A549 (cell line): Measurements from ENCODE around the gene UGT1A7. TPM values are rescaled to one million over a fixed set of nuclear protein-coding genes. Genes with fewer than 3 reads are reported as not detected.

ENCODE experiments used
- ATAC-seq, 2 experiments: fragments of 200-7000 bp in 1 of 2; fragments of >200 bp in 1 of 2; cut with Nextera tagmentation in 1 of 2; cut with Tn5 transposase in 1 of 2; 3 replicates each; pipeline versions ENCODE4 v1.8.0 to v1.9.1; 2018 to 2020; ENCODE audit warnings: mild to moderate bottlenecking in 1 of 2, moderate library complexity in 1 of 2
- CTCF ChIA-PET: fragments of 300-600 bp; sonication (Branson Sonifier 250); formaldehyde crosslinking; extraction: SDS; loops from one replicate; lab custom pipeline; 2021; ENCODE audit warnings: antibody characterized with exemption, inconsistent platforms; lab: Yijun Ruan, JAX
- POLR2A ChIA-PET: fragments of 350-600 bp; formaldehyde crosslinking; extraction: SDS; loops from one replicate; lab custom pipeline; 2021; ENCODE audit warnings: antibody characterized with exemption, inconsistent platforms; lab: Yijun Ruan, JAX
- DNase-seq, 2 experiments: peaks; one replicate each; pipeline versions ENCODE4 v3.0.0 to v3.0.0-alpha.2; 2011 to 2016; ENCODE audit warnings: low read depth in 1 of 2, low spot score in 1 of 2
- FAIRE-seq: peaks from 2 replicates; lab custom pipeline; 2011; peaks lifted over from hg19 to GRCh38; lab: Jason Lieb, UNC
- H3K27ac ChIP-seq, 2 experiments: fragments of >200 bp; sonication (Bioruptor Twin); formaldehyde crosslinking; 3 replicates each; pipeline ENCODE4 v1.5.1; 2016 to 2017
- H3K4me1 ChIP-seq: fragments of >200 bp; sonication (Bioruptor Twin); formaldehyde crosslinking; 3 replicates; pipeline ENCODE4 v1.6.1; 2016
- H3K4me2 ChIP-seq: fragments of >200 bp; sonication (Bioruptor Twin); formaldehyde crosslinking; 3 replicates; pipeline ENCODE4 v1.6.1; 2016
- H3K4me3 ChIP-seq: fragments of >200 bp; sonication (Bioruptor Twin); formaldehyde crosslinking; 3 replicates; pipeline ENCODE4 v1.5.1; 2016
- H3K9me3 ChIP-seq: fragments of >200 bp; sonication (Bioruptor Twin); formaldehyde crosslinking; 3 replicates; pipeline ENCODE4 v1.6.1; 2016
- BCL3 ChIP-seq: fragments of >200 bp; sonication (Bioruptor Twin); formaldehyde crosslinking; IDR thresholded peaks from 3 replicates; pipeline ENCODE4 v1.6.1; 2016
- BHLHE40 ChIP-seq: IDR thresholded peaks from 2 replicates; pipeline ENCODE4 v1.6.1; 2012; ENCODE audit warnings: low read depth, low read length, inconsistent platforms
- CBX2 ChIP-seq: fragments of 200-600 bp; sonication (generic); IDR thresholded peaks from 2 replicates; pipeline ENCODE4 v1.6.1; 2016; ENCODE audit warnings: low read depth, mild to moderate bottlenecking, borderline replicate concordance
- CHD4 ChIP-seq: fragments of 200-600 bp; sonication (generic); IDR thresholded peaks from 2 replicates; pipeline ENCODE4 v1.6.1; 2016; ENCODE audit warnings: antibody characterized with exemption, mild to moderate bottlenecking, borderline replicate concordance
- FOSL2 ChIP-seq, 2 experiments: fragments of 450-650 bp in 1 of 2; fragments of >200 bp in 1 of 2; sonication (Bioruptor Twin) in 1 of 2; formaldehyde crosslinking; IDR thresholded peaks; 2 replicates each; pipeline versions ENCODE4 v1.5.0 to v1.6.1; 2016 to 2020; ENCODE audit warnings: mild to moderate bottlenecking in 1 of 2, moderate library complexity in 1 of 2
- HOXB13 ChIP-seq: fragments of 250-450 bp; sonication (Bioruptor Pico); IDR thresholded peaks from 2 replicates; pipeline ENCODE4 v1.5.0; 2020; ENCODE audit warnings: low read depth, mild to moderate bottlenecking, moderate library complexity
- KDM1A ChIP-seq: fragments of 200-600 bp; sonication (generic); IDR thresholded peaks from 2 replicates; pipeline ENCODE4 v1.6.1; 2016; ENCODE audit warnings: low read depth, mild to moderate bottlenecking
- MAZ ChIP-seq: fragments of 150-350 bp; IDR thresholded peaks from 2 replicates; pipeline ENCODE4 v1.6.1; 2014; ENCODE audit warnings: antibody characterized with exemption, low read depth, low read length, borderline replicate concordance
- NR3C1 ChIP-seq: fragments of >200 bp; sonication (Bioruptor Twin); formaldehyde crosslinking; IDR thresholded peaks from 3 replicates; pipeline ENCODE4 v1.6.1; 2017
- PBX3 ChIP-seq: IDR thresholded peaks from 2 replicates; pipeline ENCODE4 v1.6.1; 2012
- POLR2AphosphoS2 ChIP-seq: conservative IDR thresholded peaks from 2 replicates; pipeline ENCODE4 v1.6.1; 2012; ENCODE audit warnings: low read length, improper control_type of control experiment, inconsistent platforms
- RCOR1 ChIP-seq: fragments of 150-350 bp; IDR thresholded peaks from 2 replicates; pipeline ENCODE4 v1.6.1; 2014; ENCODE audit warnings: antibody characterized with exemption, low read length, low read depth
- SREBF2 ChIP-seq: fragments of 450-650 bp; IDR thresholded peaks from 2 replicates; pipeline ENCODE4 v1.6.1; 2014; ENCODE audit warnings: mild to moderate bottlenecking, moderate library complexity
- USF2 ChIP-seq: fragments of 450-650 bp; IDR thresholded peaks from 2 replicates; pipeline ENCODE4 v1.6.1; 2014; ENCODE audit warnings: antibody characterized with exemption
- WGBS: methylation state at CpG from one replicate; pipeline ENCODE4 v1.1.6; 2017; ENCODE audit errors: missing lambda C conversion rate; 5-methylcytosine and 5-hydroxymethylcytosine counted together
- polyA plus RNA-seq, 4 experiments: library from polyadenylated mRNA; depleted of rRNA in 3 of 4; stranded (reverse); fragments of >200 nt; fragmentation: RNase III in 1 of 4; extraction: RNeasy Plus Mini Kit Qiagen cat#74134 plus additional on column Dnase treatment in 1 of 4; gene quantifications; 2 replicates in 3 of 4; 3 replicates in 1 of 4; pipeline ENCODE4 v1.2.3, GENCODE V29; 2011 to 2017
- TF ChIP-seq, protein P1 (sequence below): fragments of 250-450 bp; sonication (Bioruptor Pico); IDR thresholded peaks from 2 replicates; pipeline ENCODE4 v1.5.0; 2020; ENCODE audit warnings: low read depth, mild to moderate bottlenecking, moderate library complexity
- TF ChIP-seq, protein P2 (sequence below): IDR thresholded peaks from 2 replicates; pipeline ENCODE4 v1.6.1; 2012; ENCODE audit warnings: low read depth, borderline replicate concordance
- TF ChIP-seq, protein P3 (sequence below): fragments of >200 bp; sonication (Bioruptor Twin); formaldehyde crosslinking; IDR thresholded peaks from 3 replicates; pipeline ENCODE4 v1.5.1; 2016

Gene UGT1A7
- polyA plus RNA-seq, 2 of the 4 experiments (the other 2 are of a cell fraction), result 8.9 to 9.8 TPM

GRCh38 chr2:233674314-233674713 is 7.4 kb upstream of the UGT1A7 start:
- no peak for FAIRE-seq
- Histone ChIP-seq H3K27ac (peak overlapping the region; percentile 82 to 85), H3K4me3 (no peak overlapping the region), H3K4me2 (no peak overlapping the region), H3K9me3 (peaks cover 25% of the 10 kb centered on the region)
- no peak for DNase-seq
- CTCF ChIA-PET, result no interaction called here
- 36% methylated on average over 1 of the region's 1 CpG for WGBS
- ATAC-seq, result no peak
- POLR2A ChIA-PET, result no interaction called here
- TF ChIP-seq FOSL2 (IDR thresholded peaks at IDR 0.05) (no peak), FOSL2 (CRISPR knock-in tag; IDR thresholded peaks at IDR 0.05) (no peak), NR3C1 (no peak), SREBF2 (no peak), BHLHE40 (no peak), MAZ (no peak), RCOR1 (no peak), CBX2 (no peak), BCL3 (no peak), CHD4 (no peak)
- TF ChIP-seq, protein P1, sequence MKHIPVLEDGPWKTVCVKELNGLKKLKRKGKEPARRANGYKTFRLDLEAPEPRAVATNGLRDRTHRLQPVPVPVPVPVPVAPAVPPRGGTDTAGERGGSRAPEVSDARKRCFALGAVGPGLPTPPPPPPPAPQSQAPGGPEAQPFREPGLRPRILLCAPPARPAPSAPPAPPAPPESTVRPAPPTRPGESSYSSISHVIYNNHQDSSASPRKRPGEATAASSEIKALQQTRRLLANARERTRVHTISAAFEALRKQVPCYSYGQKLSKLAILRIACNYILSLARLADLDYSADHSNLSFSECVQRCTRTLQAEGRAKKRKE (CRISPR knock-in tag), result no peak
- TF ChIP-seq, protein P2, sequence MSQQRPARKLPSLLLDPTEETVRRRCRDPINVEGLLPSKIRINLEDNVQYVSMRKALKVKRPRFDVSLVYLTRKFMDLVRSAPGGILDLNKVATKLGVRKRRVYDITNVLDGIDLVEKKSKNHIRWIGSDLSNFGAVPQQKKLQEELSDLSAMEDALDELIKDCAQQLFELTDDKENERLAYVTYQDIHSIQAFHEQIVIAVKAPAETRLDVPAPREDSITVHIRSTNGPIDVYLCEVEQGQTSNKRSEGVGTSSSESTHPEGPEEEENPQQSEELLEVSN, result no peak
- TF ChIP-seq, all 56 proteins: peak for 0
- peaks cover 23% of the 10 kb centered on the region for H3K4me1 ChIP-seq

DNA sequence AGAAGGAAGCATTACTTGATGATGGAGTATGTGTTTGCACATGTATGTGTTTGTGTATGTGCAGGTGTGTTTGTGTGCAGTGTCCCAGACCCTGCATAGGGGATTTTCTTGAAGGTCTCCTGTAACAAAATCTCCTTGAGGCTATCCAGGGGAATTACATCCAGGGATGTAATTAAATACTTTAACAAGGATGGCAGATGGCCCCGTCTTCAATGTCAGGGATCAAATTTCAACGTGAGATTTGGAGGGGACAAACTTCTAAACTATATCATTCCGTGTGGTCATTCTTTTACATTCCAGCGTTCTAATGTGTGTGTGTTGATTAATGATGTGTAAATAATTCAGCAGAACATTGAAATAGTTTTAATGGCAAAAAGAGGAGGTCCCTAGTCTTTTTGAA is 6.7 kb upstream of the UGT1A7 start:
- FAIRE-seq (no peak), DNase-seq (no peak), ATAC-seq (0 out of 6 replicates have a peak, but pooled peaks of 1 of the 2 experiments have one; percentile 29)
- 76% methylated on average over 4 of the region's 4 CpGs for WGBS
- peaks cover 16% of the 10 kb centered on the region; the same call in 2 of the 3 replicates for H3K4me1 ChIP-seq
- TF ChIP-seq, protein P3, sequence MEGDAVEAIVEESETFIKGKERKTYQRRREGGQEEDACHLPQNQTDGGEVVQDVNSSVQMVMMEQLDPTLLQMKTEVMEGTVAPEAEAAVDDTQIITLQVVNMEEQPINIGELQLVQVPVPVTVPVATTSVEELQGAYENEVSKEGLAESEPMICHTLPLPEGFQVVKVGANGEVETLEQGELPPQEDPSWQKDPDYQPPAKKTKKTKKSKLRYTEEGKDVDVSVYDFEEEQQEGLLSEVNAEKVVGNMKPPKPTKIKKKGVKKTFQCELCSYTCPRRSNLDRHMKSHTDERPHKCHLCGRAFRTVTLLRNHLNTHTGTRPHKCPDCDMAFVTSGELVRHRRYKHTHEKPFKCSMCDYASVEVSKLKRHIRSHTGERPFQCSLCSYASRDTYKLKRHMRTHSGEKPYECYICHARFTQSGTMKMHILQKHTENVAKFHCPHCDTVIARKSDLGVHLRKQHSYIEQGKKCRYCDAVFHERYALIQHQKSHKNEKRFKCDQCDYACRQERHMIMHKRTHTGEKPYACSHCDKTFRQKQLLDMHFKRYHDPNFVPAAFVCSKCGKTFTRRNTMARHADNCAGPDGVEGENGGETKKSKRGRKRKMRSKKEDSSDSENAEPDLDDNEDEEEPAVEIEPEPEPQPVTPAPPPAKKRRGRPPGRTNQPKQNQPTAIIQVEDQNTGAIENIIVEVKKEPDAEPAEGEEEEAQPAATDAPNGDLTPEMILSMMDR, result no peak
- TF ChIP-seq POLR2AphosphoS2 (no peak), USF2 (no peak), BHLHE40 (no peak), KDM1A (no peak), HOXB13 (CRISPR knock-in tag) (no peak), PBX3 (no peak)
- ChIA-PET CTCF (no interaction called here), POLR2A (no interaction called here)
- peak overlapping the region; percentile 82 to 85 for H3K27ac ChIP-seq
- H3K4me3 ChIP-seq, result no peak overlapping the region
- H3K4me2 ChIP-seq, result no peak overlapping the region
- H3K9me3 ChIP-seq, result peaks cover 25% of the 10 kb centered on the region
